ENCODE measurements around the gene CD27. TPM values are rescaled to one million over a fixed set of nuclear protein-coding genes. Genes with fewer than 3 reads are reported as not detected.
"Not testable (repeated sequence)": the region's sequence is repeated elsewhere in the genome, so short reads cannot be mapped to it uniquely, and the experiment has no call there.

Gene CD27
- total RNA-seq, 1 donor from 2014 or later, result not detected

DNA sequence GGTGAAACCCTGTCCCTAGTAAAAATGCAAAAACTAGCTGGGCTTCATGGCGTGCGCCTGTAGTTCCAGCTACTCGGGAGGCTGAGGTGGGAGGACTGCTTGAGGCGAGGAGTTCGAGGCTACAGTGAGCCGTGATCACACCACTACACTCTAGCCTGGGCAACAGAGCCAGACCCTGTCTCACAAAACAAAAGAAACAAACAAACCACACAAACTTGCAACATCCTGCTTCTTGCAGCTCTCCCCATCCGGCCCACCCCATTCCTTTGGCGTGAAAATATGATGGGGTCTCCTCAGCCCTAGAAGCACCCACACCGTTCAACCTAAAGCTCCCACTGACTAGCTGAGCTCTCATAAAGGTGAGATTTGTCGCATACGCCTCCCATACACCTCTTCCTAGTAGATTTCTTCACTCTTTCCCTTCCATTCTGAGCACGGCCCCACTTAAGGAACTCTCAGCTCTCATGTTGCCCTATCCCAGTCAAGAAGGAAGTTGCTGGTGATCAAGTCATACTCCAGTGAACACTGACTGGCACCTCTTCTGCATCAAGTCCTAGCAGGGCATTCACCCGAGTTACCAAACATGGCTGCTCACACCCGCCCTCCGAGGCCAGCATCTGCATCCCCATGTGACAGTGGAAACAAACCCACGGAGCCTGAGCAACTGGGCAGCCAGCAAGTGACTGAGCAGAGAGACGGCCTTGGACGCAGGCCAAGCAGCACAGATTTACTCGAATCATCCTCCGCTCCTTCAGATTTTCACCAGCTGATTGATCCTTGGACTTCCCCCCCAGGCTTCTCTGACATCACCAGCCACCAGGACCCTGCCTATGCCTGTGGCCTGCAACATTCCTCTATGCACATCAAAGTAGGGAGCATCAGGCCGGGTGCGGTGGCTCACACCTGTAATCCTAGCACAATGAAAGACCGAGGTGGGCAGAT, 18.9 kb upstream of the CD27 start:
- H3K4me1 Mint-ChIP-seq (ENCODE audit: low read depth, unreplicated experiment), result peaks cover 10% of the 10 kb centered on the region
- H3K27me3 Mint-ChIP-seq (ENCODE audit: unreplicated experiment), result peaks cover 3% of the 10 kb centered on the region

DNA sequence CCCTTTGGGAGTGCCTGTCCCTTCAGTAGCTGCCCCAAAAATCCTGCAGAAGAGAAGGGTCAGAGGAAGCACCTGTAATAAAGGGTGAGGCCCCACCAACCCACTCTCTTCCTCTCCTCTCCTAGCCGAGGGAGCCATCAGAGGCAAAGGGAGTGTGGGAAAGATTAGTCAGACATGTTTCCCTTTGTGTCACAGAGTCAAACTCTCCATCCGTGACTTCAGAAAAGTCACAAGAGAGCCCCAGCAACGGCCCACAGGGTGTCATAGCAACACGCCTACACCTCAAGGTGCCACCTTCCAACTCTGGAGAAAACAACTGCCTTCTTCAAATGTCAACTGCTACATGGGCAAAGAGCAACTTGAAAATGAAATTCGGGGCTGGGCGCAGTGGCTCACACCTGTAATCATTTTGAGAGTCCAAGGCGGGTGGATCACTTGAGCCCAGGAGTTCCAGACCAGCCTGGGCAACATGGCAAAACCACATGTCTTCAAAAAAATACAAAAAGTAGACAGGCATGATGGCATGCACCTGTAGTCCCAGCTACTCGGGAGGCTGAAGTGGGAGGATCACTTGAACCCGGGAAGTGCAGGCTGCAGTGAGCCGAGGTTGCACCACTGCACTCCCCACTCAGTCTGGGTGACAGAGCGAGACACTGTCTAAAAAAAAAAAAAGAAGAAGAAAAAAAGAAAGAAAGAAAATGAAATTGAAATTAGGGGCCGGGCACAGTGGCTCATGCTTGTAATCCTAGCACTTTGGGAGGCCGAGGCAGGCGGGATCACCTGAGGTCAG, 17.7 kb upstream of the CD27 start:
- no peak for DNase-seq
- Mint-ChIP-seq H3K27ac (ENCODE audit: unreplicated experiment) (no peak overlapping the region), H3K9me3 (ENCODE audit: unreplicated experiment) (no peaks in the 10 kb centered on the region), H3K4me3 (ENCODE audit: unreplicated experiment) (no peak overlapping the region), H3K27me3 (ENCODE audit: unreplicated experiment) (peaks cover 3% of the 10 kb centered on the region), H3K36me3 (ENCODE audit: unreplicated experiment) (no peaks in the 10 kb centered on the region), H3K4me1 (ENCODE audit: low read depth, unreplicated experiment) (peaks cover 11% of the 10 kb centered on the region)
- TF ChIP-seq, protein P1, sequence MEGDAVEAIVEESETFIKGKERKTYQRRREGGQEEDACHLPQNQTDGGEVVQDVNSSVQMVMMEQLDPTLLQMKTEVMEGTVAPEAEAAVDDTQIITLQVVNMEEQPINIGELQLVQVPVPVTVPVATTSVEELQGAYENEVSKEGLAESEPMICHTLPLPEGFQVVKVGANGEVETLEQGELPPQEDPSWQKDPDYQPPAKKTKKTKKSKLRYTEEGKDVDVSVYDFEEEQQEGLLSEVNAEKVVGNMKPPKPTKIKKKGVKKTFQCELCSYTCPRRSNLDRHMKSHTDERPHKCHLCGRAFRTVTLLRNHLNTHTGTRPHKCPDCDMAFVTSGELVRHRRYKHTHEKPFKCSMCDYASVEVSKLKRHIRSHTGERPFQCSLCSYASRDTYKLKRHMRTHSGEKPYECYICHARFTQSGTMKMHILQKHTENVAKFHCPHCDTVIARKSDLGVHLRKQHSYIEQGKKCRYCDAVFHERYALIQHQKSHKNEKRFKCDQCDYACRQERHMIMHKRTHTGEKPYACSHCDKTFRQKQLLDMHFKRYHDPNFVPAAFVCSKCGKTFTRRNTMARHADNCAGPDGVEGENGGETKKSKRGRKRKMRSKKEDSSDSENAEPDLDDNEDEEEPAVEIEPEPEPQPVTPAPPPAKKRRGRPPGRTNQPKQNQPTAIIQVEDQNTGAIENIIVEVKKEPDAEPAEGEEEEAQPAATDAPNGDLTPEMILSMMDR (IDR thresholded peaks at IDR 0.05; ENCODE audit: partially characterized antibody, unreplicated experiment), result no peak

More for the DNA sequence above, 18.9 kb upstream of the CD27 start:
- H3K4me3 Mint-ChIP-seq (ENCODE audit: unreplicated experiment), result no peak overlapping the region
- no peaks in the 10 kb centered on the region for H3K9me3 Mint-ChIP-seq (ENCODE audit: unreplicated experiment)
- no peak overlapping the region for H3K27ac Mint-ChIP-seq (ENCODE audit: unreplicated experiment)
- no peaks in the 10 kb centered on the region for H3K36me3 Mint-ChIP-seq (ENCODE audit: unreplicated experiment)
- DNase-seq, result no peak
- TF ChIP-seq, protein P1 (IDR thresholded peaks at IDR 0.05; ENCODE audit: partially characterized antibody, unreplicated experiment), result no peak

DNA sequence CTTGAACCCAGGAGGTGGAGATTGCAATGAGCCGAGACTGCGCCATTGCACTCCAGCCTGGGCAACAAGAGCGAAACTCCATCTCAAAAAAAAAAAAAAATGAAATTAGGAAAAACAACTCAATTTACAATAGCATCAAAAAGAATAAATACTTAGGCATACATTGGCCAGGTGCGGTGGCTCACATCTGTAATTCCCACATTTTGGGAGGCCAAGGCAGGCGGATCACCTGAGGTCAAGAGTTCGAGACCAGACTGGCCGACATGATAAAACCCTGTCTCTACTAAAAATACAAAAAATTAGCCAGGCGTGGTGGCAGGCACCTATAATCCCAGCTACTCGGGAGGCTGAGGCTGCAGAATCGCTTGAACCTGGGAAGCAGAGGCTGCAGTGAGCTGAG, 17.0 kb upstream of the CD27 start:
- peaks cover 11% of the 10 kb centered on the region for H3K4me1 Mint-ChIP-seq (ENCODE audit: low read depth, unreplicated experiment)
- H3K4me3 Mint-ChIP-seq (ENCODE audit: unreplicated experiment); H3K27ac Mint-ChIP-seq (ENCODE audit: unreplicated experiment); H3K27me3 Mint-ChIP-seq (ENCODE audit: unreplicated experiment); H3K9me3 Mint-ChIP-seq (ENCODE audit: unreplicated experiment); H3K36me3 Mint-ChIP-seq (ENCODE audit: unreplicated experiment); DNase-seq: not testable (repeated sequence)

DNA sequence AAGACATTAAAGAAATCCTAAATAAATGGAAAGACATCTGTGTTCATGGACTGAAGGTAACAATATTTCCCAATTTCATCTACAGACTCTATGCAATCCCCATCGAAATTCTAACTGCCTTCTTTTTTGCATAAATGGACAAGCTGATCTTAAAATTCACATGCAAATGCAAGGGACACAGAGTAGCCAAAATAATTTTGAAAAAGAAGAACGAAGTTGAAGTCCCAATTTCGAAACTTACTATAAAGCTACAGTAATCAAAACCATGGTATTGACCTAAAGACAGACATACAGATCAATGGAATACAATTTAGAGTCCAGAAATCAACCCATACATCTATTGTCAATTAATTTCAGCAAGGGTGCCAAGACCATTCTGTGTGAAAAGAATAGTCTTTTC, 16.4 kb upstream of the CD27 start:
- no peak overlapping the region for H3K27ac Mint-ChIP-seq (ENCODE audit: unreplicated experiment)
- DNase-seq, result no peak
- no peaks in the 10 kb centered on the region for H3K36me3 Mint-ChIP-seq (ENCODE audit: unreplicated experiment)
- H3K4me3 Mint-ChIP-seq (ENCODE audit: unreplicated experiment), result no peak overlapping the region
- H3K9me3 Mint-ChIP-seq (ENCODE audit: unreplicated experiment), result no peaks in the 10 kb centered on the region
- H3K4me1 Mint-ChIP-seq (ENCODE audit: low read depth, unreplicated experiment), result peaks cover 11% of the 10 kb centered on the region
- TF ChIP-seq, protein P1 (IDR thresholded peaks at IDR 0.05; ENCODE audit: partially characterized antibody, unreplicated experiment), result no peak
- H3K27me3 Mint-ChIP-seq (ENCODE audit: unreplicated experiment), result peaks cover 3% of the 10 kb centered on the region

DNA sequence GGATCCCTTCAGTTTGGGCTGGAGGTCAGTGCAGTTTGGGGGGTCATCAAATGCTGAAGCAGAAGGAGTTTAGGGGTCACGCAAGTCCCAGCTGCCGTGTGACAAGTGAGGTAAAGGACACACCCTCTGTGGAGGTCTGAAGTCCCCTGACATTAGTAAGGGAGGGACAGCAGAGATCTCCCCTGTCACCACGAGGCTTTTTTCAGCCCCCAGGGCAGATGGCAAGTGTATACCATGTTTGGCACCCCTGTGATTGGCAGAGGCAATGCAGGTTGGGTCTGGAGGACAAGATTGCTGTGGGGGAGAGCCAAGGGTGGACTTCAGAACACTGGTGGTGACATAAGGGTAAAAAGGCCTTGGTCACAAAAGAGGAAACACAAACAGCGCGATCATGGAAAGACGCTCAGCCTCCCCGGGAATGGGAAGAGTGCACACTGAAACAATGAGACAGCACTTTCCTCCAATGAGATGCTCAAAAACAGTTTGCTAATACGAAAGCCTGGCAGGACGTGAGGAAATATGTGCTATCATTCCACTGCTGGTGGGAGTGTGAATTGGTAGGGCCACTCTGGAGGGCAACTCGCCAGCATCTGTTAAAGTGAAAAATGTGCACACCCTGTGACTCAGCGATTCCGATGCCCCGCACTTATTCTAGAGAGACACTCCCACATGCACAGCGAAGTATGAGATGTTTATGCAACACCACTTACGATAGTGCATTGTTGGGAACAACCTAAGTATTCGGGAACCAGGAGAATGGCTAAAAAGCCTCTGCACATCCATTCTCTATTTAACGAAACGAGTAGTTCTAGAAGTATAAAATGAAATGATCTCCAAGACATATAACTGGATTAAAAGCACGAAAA, 14.4 kb upstream of the CD27 start:
- no peaks in the 10 kb centered on the region for H3K9me3 Mint-ChIP-seq (ENCODE audit: unreplicated experiment)
- TF ChIP-seq, protein P1 (IDR thresholded peaks at IDR 0.05; ENCODE audit: partially characterized antibody, unreplicated experiment), result no peak
- H3K4me1 Mint-ChIP-seq (ENCODE audit: low read depth, unreplicated experiment), result peaks cover 11% of the 10 kb centered on the region
- H3K36me3 Mint-ChIP-seq (ENCODE audit: unreplicated experiment), result no peaks in the 10 kb centered on the region
- DNase-seq, result no peak
- H3K4me3 Mint-ChIP-seq (ENCODE audit: unreplicated experiment), result peak overlapping the region; percentile 34
- H3K27ac Mint-ChIP-seq (ENCODE audit: unreplicated experiment), result peak overlapping the region; percentile 70
- H3K27me3 Mint-ChIP-seq (ENCODE audit: unreplicated experiment), result no peaks in the 10 kb centered on the region
